ENCODE results near the gene PACSIN2. TPM values are rescaled to one million over a fixed set of nuclear protein-coding genes. Genes with fewer than 3 reads are reported as not detected.
"Not testable (repeated sequence)": the region's sequence is repeated elsewhere in the genome, so short reads cannot be mapped to it uniquely, and the experiment has no call there.

PACSIN2 gene
- total RNA-seq, 3 donors from 2014 or later, result 24.5 to 30.2 (median 28.1) TPM

GRCh38 chr22:42918500-42918899, 96.4 kb downstream of the PACSIN2 start:
- no peak for ATAC-seq
- peaks cover 23% of the 10 kb centered on the region for H3K4me1 Mint-ChIP-seq (ENCODE audit: low read depth)
- no peak for DNase-seq
- no peak overlapping the region for H3K4me3 Mint-ChIP-seq
- H3K27me3 Mint-ChIP-seq (ENCODE audit: low read depth), result no peaks in the 10 kb centered on the region
- no peaks in the 10 kb centered on the region for H3K9me3 Mint-ChIP-seq
- peaks cover 2% of the 10 kb centered on the region for H3K36me3 Mint-ChIP-seq (ENCODE audit: insufficient read depth)

GRCh38 chr22:42917358-42917757, 97.6 kb downstream of the PACSIN2 start:
- H3K4me1 Mint-ChIP-seq (ENCODE audit: low read depth), result peaks cover 13% of the 10 kb centered on the region
- H3K9me3 Mint-ChIP-seq; H3K4me3 Mint-ChIP-seq; DNase-seq; H3K27me3 Mint-ChIP-seq (ENCODE audit: low read depth); ATAC-seq; H3K36me3 Mint-ChIP-seq (ENCODE audit: insufficient read depth): not testable (repeated sequence)

GRCh38 chr22:42915980-42916765, 98.8 kb downstream of the PACSIN2 start:
- Mint-ChIP-seq H3K9me3 (no peaks in the 10 kb centered on the region), H3K36me3 (ENCODE audit: insufficient read depth) (peaks cover 4% of the 10 kb centered on the region)

GRCh38 chr22:42914511-42915076, 100.4 kb downstream of the PACSIN2 start:
- peaks cover 12% of the 10 kb centered on the region for H3K4me1 Mint-ChIP-seq (ENCODE audit: low read depth)
- DNase-seq, result no peak
- H3K9me3 Mint-ChIP-seq, result no peaks in the 10 kb centered on the region
- no peak for ATAC-seq
- H3K27me3 Mint-ChIP-seq (ENCODE audit: low read depth), result no peaks in the 10 kb centered on the region
- H3K4me3 Mint-ChIP-seq, result no peak overlapping the region
- peaks cover 5% of the 10 kb centered on the region for H3K36me3 Mint-ChIP-seq (ENCODE audit: insufficient read depth)

More at GRCh38 chr22:42915980-42916765, 98.8 kb downstream of the PACSIN2 start:
- DNase-seq, result no peak
- ATAC-seq, result no peak
- no peaks in the 10 kb centered on the region for H3K27me3 Mint-ChIP-seq (ENCODE audit: low read depth)
- H3K4me1 Mint-ChIP-seq (ENCODE audit: low read depth), result peaks cover 16% of the 10 kb centered on the region
- H3K4me3 Mint-ChIP-seq, result no peak overlapping the region

GRCh38 chr22:42913874-42914510, 101.0 kb downstream of the PACSIN2 start:
- H3K4me3 Mint-ChIP-seq, result no peak overlapping the region
- H3K36me3 Mint-ChIP-seq (ENCODE audit: insufficient read depth), result peaks cover 10% of the 10 kb centered on the region
- no peaks in the 10 kb centered on the region for H3K9me3 Mint-ChIP-seq
- DNase-seq (no peak), ATAC-seq (no peak)
- no peaks in the 10 kb centered on the region for H3K27me3 Mint-ChIP-seq (ENCODE audit: low read depth)
- H3K4me1 Mint-ChIP-seq (ENCODE audit: low read depth), result peaks cover 8% of the 10 kb centered on the region

GRCh38 chr22:42912059-42912458, 102.9 kb downstream of the PACSIN2 start:
- Mint-ChIP-seq H3K4me3 (no peak overlapping the region), H3K27me3 (ENCODE audit: low read depth) (no peaks in the 10 kb centered on the region), H3K9me3 (no peaks in the 10 kb centered on the region), H3K4me1 (ENCODE audit: low read depth) (peaks cover 7% of the 10 kb centered on the region), H3K36me3 (ENCODE audit: insufficient read depth) (peaks cover 14% of the 10 kb centered on the region)
- no peak for DNase-seq
- ATAC-seq, result no peak

GRCh38 chr22:42910221-42910942, 104.6 kb downstream of the PACSIN2 start:
- Mint-ChIP-seq H3K27me3 (ENCODE audit: low read depth) (no peaks in the 10 kb centered on the region), H3K4me1 (ENCODE audit: low read depth) (peaks cover 6% of the 10 kb centered on the region), H3K9me3 (no peaks in the 10 kb centered on the region), H3K36me3 (ENCODE audit: insufficient read depth) (peaks cover 13% of the 10 kb centered on the region), H3K4me3 (no peak overlapping the region)
- DNase-seq (no peak), ATAC-seq (no peak)

- no peak overlapping the region for H3K4me3 Mint-ChIP-seq
- H3K9me3 Mint-ChIP-seq, result no peaks in the 10 kb centered on the region
- peaks cover 4% of the 10 kb centered on the region for H3K4me1 Mint-ChIP-seq (ENCODE audit: low read depth)
- DNase-seq (no peak), ATAC-seq (no peak)
- no peaks in the 10 kb centered on the region for H3K27me3 Mint-ChIP-seq (ENCODE audit: low read depth)
- H3K36me3 Mint-ChIP-seq (ENCODE audit: insufficient read depth), result peaks cover 15% of the 10 kb centered on the region
These were observed 105.4 kb downstream of the PACSIN2 start for GRCh38 chr22:42909363-42910058.

GRCh38 chr22:42908374-42908746, 106.6 kb downstream of the PACSIN2 start:
- Mint-ChIP-seq H3K27me3 (ENCODE audit: low read depth) (no peaks in the 10 kb centered on the region), H3K9me3 (no peaks in the 10 kb centered on the region), H3K4me3 (no peak overlapping the region), H3K36me3 (ENCODE audit: insufficient read depth) (peaks cover 15% of the 10 kb centered on the region), H3K4me1 (ENCODE audit: low read depth) (peaks cover 4% of the 10 kb centered on the region)
- DNase-seq (no peak), ATAC-seq (no peak)

- Mint-ChIP-seq H3K9me3 (no peaks in the 10 kb centered on the region), H3K4me3 (no peak overlapping the region), H3K27me3 (ENCODE audit: low read depth) (no peaks in the 10 kb centered on the region), H3K4me1 (ENCODE audit: low read depth) (peaks cover 4% of the 10 kb centered on the region), H3K36me3 (ENCODE audit: insufficient read depth) (peaks cover 15% of the 10 kb centered on the region)
- no peak for ATAC-seq
- no peak for DNase-seq
These were observed 107.3 kb downstream of the PACSIN2 start for GRCh38 chr22:42907404-42908373.

- Mint-ChIP-seq H3K27me3 (ENCODE audit: low read depth) (no peaks in the 10 kb centered on the region), H3K9me3 (no peaks in the 10 kb centered on the region), H3K4me1 (ENCODE audit: low read depth) (peaks cover 3% of the 10 kb centered on the region), H3K36me3 (ENCODE audit: insufficient read depth) (peaks cover 15% of the 10 kb centered on the region), H3K4me3 (no peak overlapping the region)
- ATAC-seq, result no peak
- no peak for DNase-seq
These were observed 108.2 kb downstream of the PACSIN2 start for GRCh38 chr22:42906605-42907348.

GRCh38 chr22:42905702-42906183, 109.2 kb downstream of the PACSIN2 start:
- ATAC-seq (no peak), DNase-seq (no peak)
- Mint-ChIP-seq H3K4me1 (ENCODE audit: low read depth) (no peaks in the 10 kb centered on the region), H3K27me3 (ENCODE audit: low read depth) (no peaks in the 10 kb centered on the region), H3K4me3 (no peak overlapping the region), H3K9me3 (no peaks in the 10 kb centered on the region), H3K36me3 (ENCODE audit: insufficient read depth) (peaks cover 13% of the 10 kb centered on the region)

Data from activated T-cell treated with anti-CD3 and anti-CD28 coated beads, Interleukin-2, amount 50 U/mL, for 4 hours (primary cell).